Cerebellar nuclear complex (tissue), 1 donor: Measurements from ENCODE around the gene MGARP.
"Not testable (repeated sequence)": the region's sequence is repeated elsewhere in the genome, so short reads cannot be mapped to it uniquely, and the experiment has no call there.

Experiments
- DNase-seq, 2 experiments: peaks; one replicate each; lab custom pipeline; 2025; lab: John Stamatoyannopoulos, UW

The MGARP gene

GRCh38 chr4:139295206-139295941, 15.3 kb upstream of the MGARP start:
- DNase-seq, result peak in 1 of 2 experiments; percentile 87

GRCh38 chr4:139286186-139286698, 6.2 kb upstream of the MGARP start:
- no peak for DNase-seq

GRCh38 chr4:139282721-139283075, 2.7 kb upstream of the MGARP start:
- no peak for DNase-seq

- DNase-seq, result no peak
These were observed 2.2 kb upstream of the MGARP start for GRCh38 chr4:139282065-139282720.

- DNase-seq, result no peak
These were observed 889 bp downstream of the MGARP start for GRCh38 chr4:139278912-139279759.

GRCh38 chr4:139278485-139278884, 1.5 kb downstream of the MGARP start:
- no peak for DNase-seq

GRCh38 chr4:139275281-139275735, 4.7 kb downstream of the MGARP start:
- no peak for DNase-seq

- DNase-seq, result no peak
These were observed 5.2 kb downstream of the MGARP start for GRCh38 chr4:139274790-139275189.

GRCh38 chr4:139273835-139274234, 6.2 kb downstream of the MGARP start:
- DNase-seq, result no peak

- no peak for DNase-seq
These were observed 12.7 kb downstream of the MGARP start for GRCh38 chr4:139267301-139267700.

GRCh38 chr4:139266583-139267257, 13.3 kb downstream of the MGARP start:
- DNase-seq, result no peak

GRCh38 chr4:139266208-139266582, 13.8 kb downstream of the MGARP start:
- no peak for DNase-seq

- no peak for DNase-seq
These were observed 14.4 kb downstream of the MGARP start for GRCh38 chr4:139265654-139266053.

GRCh38 chr4:139256349-139256748, 23.7 kb downstream of the MGARP start:
- no peak for DNase-seq

GRCh38 chr4:139255581-139255980, 24.4 kb downstream of the MGARP start:
- not testable (repeated sequence) for DNase-seq

- DNase-seq, result no peak
These were observed 26.3 kb downstream of the MGARP start for GRCh38 chr4:139253713-139254112.

- DNase-seq, result no peak
These were observed 27.0 kb downstream of the MGARP start for GRCh38 chr4:139253046-139253445.

GRCh38 chr4:139247700-139248238, 32.3 kb downstream of the MGARP start:
- DNase-seq, result no peak

GRCh38 chr4:139247241-139247640, 32.8 kb downstream of the MGARP start:
- DNase-seq, result no peak

GRCh38 chr4:139246166-139246565, 33.9 kb downstream of the MGARP start:
- DNase-seq, result no peak

- no peak for DNase-seq
These were observed 34.4 kb downstream of the MGARP start for GRCh38 chr4:139245590-139245989.
